ENCODE measurements around the gene FXYD5. TPM values are rescaled to one million over a fixed set of nuclear protein-coding genes. Genes with fewer than 3 reads are reported as not detected.

FXYD5 gene
- total and polyA plus RNA-seq, 2 donors (not counting 1 experiment from before 2014, with no cell fraction given), result 19.8 to 100 TPM

DNA sequence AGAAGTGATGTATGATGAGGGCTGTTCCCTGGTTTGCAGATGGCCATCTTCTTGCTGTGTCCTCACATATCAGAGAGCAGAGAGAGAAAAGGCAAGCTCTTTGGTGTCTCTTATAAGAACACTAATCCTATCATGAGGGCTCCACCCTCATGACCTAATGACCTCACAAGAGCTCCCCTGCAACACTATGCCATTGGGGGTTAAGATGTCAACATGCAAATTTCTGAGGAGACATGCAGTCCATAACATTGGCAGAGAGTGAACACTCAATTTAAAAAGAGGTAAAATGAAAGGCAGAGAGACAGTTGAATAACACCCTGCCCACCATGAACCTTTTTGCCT is 63.1 kb downstream of the FXYD5 start:
- no peaks in the 10 kb centered on the region for H3K79me2 ChIP-seq (ENCODE audit: control insufficient read depth, insufficient read depth, low read length)
- no peak overlapping the region for H3K9ac ChIP-seq (ENCODE audit: insufficient read depth, low read length)
- no peaks in the 10 kb centered on the region for H4K20me1 ChIP-seq (ENCODE audit: control insufficient read depth, extremely low read depth, insufficient read depth, low read length)
- no peak overlapping the region for H3K4me3 ChIP-seq (replicated peaks in 1 of 4; ENCODE audit: control extremely low read depth in 1 of 4, insufficient read depth in 1 of 4, low read depth in 3 of 4, low read length in 4 of 4)
- DNase-seq (ENCODE audit: low read depth in 2 of 2), result no peak
- H2AFZ ChIP-seq (ENCODE audit: low read length), result no peak overlapping the region
- no peak overlapping the region for H3K27ac ChIP-seq (ENCODE audit: insufficient read depth, low read length)
- H3K4me2 ChIP-seq (ENCODE audit: extremely low read depth, insufficient read depth, low read length), result no peak overlapping the region
- H3K27me3 ChIP-seq (ENCODE audit: control insufficient read depth, insufficient read depth, low read length), result no peaks in the 10 kb centered on the region
- H3K36me3 ChIP-seq (ENCODE audit: control insufficient read depth, insufficient read depth, low read length), result no peaks in the 10 kb centered on the region
- H3K9me3 ChIP-seq (ENCODE audit: control insufficient read depth, insufficient read depth, low read depth, low read length), result no peaks in the 10 kb centered on the region
- peaks cover 8% of the 10 kb centered on the region for H3K4me1 ChIP-seq (ENCODE audit: control insufficient read depth, extremely low read depth, insufficient read depth, low read length)
- TF ChIP-seq, protein P1, sequence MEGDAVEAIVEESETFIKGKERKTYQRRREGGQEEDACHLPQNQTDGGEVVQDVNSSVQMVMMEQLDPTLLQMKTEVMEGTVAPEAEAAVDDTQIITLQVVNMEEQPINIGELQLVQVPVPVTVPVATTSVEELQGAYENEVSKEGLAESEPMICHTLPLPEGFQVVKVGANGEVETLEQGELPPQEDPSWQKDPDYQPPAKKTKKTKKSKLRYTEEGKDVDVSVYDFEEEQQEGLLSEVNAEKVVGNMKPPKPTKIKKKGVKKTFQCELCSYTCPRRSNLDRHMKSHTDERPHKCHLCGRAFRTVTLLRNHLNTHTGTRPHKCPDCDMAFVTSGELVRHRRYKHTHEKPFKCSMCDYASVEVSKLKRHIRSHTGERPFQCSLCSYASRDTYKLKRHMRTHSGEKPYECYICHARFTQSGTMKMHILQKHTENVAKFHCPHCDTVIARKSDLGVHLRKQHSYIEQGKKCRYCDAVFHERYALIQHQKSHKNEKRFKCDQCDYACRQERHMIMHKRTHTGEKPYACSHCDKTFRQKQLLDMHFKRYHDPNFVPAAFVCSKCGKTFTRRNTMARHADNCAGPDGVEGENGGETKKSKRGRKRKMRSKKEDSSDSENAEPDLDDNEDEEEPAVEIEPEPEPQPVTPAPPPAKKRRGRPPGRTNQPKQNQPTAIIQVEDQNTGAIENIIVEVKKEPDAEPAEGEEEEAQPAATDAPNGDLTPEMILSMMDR (conservative IDR thresholded peaks at IDR 0.05 in 1 of 2, IDR thresholded peaks at IDR 0.05 in 1 of 2; ENCODE audit: low read depth in 1 of 2, low read length in 2 of 2), result no peak
- no peak for TF ChIP-seq EZH2 (IDR thresholded peaks at IDR 0.05; ENCODE audit: low read length, missing control alignments)

DNA sequence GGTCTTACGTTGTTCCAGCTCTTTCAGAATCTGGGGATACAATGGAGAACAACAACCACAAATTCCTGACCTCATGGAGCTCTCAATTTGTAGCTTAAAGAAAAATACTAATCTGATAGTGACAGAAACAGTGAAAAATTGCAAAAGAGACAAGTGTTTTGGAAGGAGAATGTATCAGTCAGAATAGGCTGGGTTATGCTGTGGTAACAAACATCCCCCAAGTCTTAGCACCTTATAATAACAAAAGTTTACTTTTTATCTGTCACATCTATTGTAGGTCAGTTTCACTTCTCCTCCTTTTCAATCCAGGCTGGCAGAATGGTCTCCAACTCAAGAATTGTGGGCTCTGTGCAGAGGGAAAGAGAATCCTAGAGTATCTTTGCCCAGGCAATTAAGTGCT is 64.5 kb downstream of the FXYD5 start:
- no peak overlapping the region for H3K4me2 ChIP-seq (ENCODE audit: extremely low read depth, insufficient read depth, low read length)
- no peaks in the 10 kb centered on the region for H3K36me3 ChIP-seq (ENCODE audit: control insufficient read depth, insufficient read depth, low read length)
- TF ChIP-seq, protein P1 (conservative IDR thresholded peaks at IDR 0.05 in 1 of 2, IDR thresholded peaks at IDR 0.05 in 1 of 2; ENCODE audit: low read depth in 1 of 2, low read length in 2 of 2), result no peak
- TF ChIP-seq EZH2 (IDR thresholded peaks at IDR 0.05; ENCODE audit: low read length, missing control alignments), result no peak
- H3K9me3 ChIP-seq (ENCODE audit: control insufficient read depth, insufficient read depth, low read depth, low read length), result no peaks in the 10 kb centered on the region
- H3K4me1 ChIP-seq (ENCODE audit: control insufficient read depth, extremely low read depth, insufficient read depth, low read length), result peaks cover 5% of the 10 kb centered on the region
- no peak overlapping the region for H3K27ac ChIP-seq (ENCODE audit: insufficient read depth, low read length)
- no peaks in the 10 kb centered on the region for H3K79me2 ChIP-seq (ENCODE audit: control insufficient read depth, insufficient read depth, low read length)
- DNase-seq (ENCODE audit: low read depth in 2 of 2), result no peak
- H3K4me3 ChIP-seq (replicated peaks in 1 of 4; ENCODE audit: control extremely low read depth in 1 of 4, insufficient read depth in 1 of 4, low read depth in 3 of 4, low read length in 4 of 4), result no peak overlapping the region
- no peak overlapping the region for H2AFZ ChIP-seq (ENCODE audit: low read length)
- H3K9ac ChIP-seq (ENCODE audit: insufficient read depth, low read length), result no peak overlapping the region
- H3K27me3 ChIP-seq (ENCODE audit: control insufficient read depth, insufficient read depth, low read length), result no peaks in the 10 kb centered on the region
- no peaks in the 10 kb centered on the region for H4K20me1 ChIP-seq (ENCODE audit: control insufficient read depth, extremely low read depth, insufficient read depth, low read length)

Other genes starting within 250 kb of the FXYD5 start
- gene ZNF30, start 227.8 kb upstream of the FXYD5 start, total RNA-seq, result 3.1 and 4.3 TPM in 2 replicates
- 2.0 and 2.7 TPM in 2 replicates for gene ZNF30, start 227.8 kb upstream of the FXYD5 start, polyA plus RNA-seq
- gene ZNF792, start 190.5 kb upstream of the FXYD5 start, total RNA-seq, result 3.3 and 5.0 TPM in 2 replicates
- 1.6 and 1.7 TPM in 2 replicates for gene ZNF792, start 190.5 kb upstream of the FXYD5 start, polyA plus RNA-seq
- gene GRAMD1A, start 154.4 kb upstream of the FXYD5 start, total RNA-seq, result 22.3 and 24.4 TPM in 2 replicates
- 21.4 and 29.0 TPM in 2 replicates for gene GRAMD1A, start 154.4 kb upstream of the FXYD5 start, polyA plus RNA-seq
- gene SCN1B, start 124.3 kb upstream of the FXYD5 start, total RNA-seq, result 14.1 and 14.5 TPM in 2 replicates
- gene SCN1B, start 124.3 kb upstream of the FXYD5 start, polyA plus RNA-seq, result 11.0 and 17.5 TPM in 2 replicates
- gene HPN, start 113.0 kb upstream of the FXYD5 start, total RNA-seq, result 0.33 and 0.51 TPM in 2 replicates
- not detected in 2 replicates for gene HPN, start 113.0 kb upstream of the FXYD5 start, polyA plus RNA-seq
- not detected in 2 replicates for gene FXYD3, start 38.9 kb upstream of the FXYD5 start, total RNA-seq
- gene FXYD3, start 38.9 kb upstream of the FXYD5 start, polyA plus RNA-seq, result 0.06 TPM in 1 of 2 replicates, not detected in the other
- gene LGI4, start 19.7 kb upstream of the FXYD5 start, total RNA-seq, result 0.17 and 0.26 TPM in 2 replicates
- 0.02 and 0.19 TPM in 2 replicates for gene LGI4, start 19.7 kb upstream of the FXYD5 start, polyA plus RNA-seq
- gene FXYD1, start 15.9 kb upstream of the FXYD5 start, total RNA-seq, result 4.5 and 11.3 TPM in 2 replicates
- 3.6 and 7.5 TPM in 2 replicates for gene FXYD1, start 15.9 kb upstream of the FXYD5 start, polyA plus RNA-seq
- gene FXYD7, start 11.5 kb upstream of the FXYD5 start, total RNA-seq, result not detected in 2 replicates
- gene FXYD7, start 11.5 kb upstream of the FXYD5 start, polyA plus RNA-seq, result not detected in 2 replicates
- gene FAM187B, start 74.0 kb downstream of the FXYD5 start, total RNA-seq, result not detected in 2 replicates
- not detected in 2 replicates for gene FAM187B, start 74.0 kb downstream of the FXYD5 start, polyA plus RNA-seq
- gene LSR, start 94.3 kb downstream of the FXYD5 start, total RNA-seq, result 0.26 and 0.33 TPM in 2 replicates
- 0.29 and 0.31 TPM in 2 replicates for gene LSR, start 94.3 kb downstream of the FXYD5 start, polyA plus RNA-seq
- 42.1 and 53.8 TPM in 2 replicates for gene USF2, start 114.2 kb downstream of the FXYD5 start, total RNA-seq
- gene USF2, start 114.2 kb downstream of the FXYD5 start, polyA plus RNA-seq, result 74.9 and 105 TPM in 2 replicates
- not detected in 2 replicates for gene HAMP, start 127.8 kb downstream of the FXYD5 start, total RNA-seq
- not detected in 2 replicates for gene HAMP, start 127.8 kb downstream of the FXYD5 start, polyA plus RNA-seq
- 0.50 TPM in 1 of 2 replicates, not detected in the other for gene MAG, start 137.4 kb downstream of the FXYD5 start, total RNA-seq
- gene MAG, start 137.4 kb downstream of the FXYD5 start, polyA plus RNA-seq, result 0.10 TPM in 1 of 2 replicates, not detected in the other
- 1.2 TPM in 1 of 2 replicates, not detected in the other for gene CD22, start 174.5 kb downstream of the FXYD5 start, total RNA-seq
- 0.15 and 0.95 TPM in 2 replicates for gene CD22, start 174.5 kb downstream of the FXYD5 start, polyA plus RNA-seq
- gene FFAR1, start 193.2 kb downstream of the FXYD5 start, total RNA-seq, result not detected in 2 replicates
- not detected in 2 replicates for gene FFAR1, start 193.2 kb downstream of the FXYD5 start, polyA plus RNA-seq
- not detected in 2 replicates for gene FFAR3, start 203.7 kb downstream of the FXYD5 start, total RNA-seq
- gene FFAR3, start 203.7 kb downstream of the FXYD5 start, polyA plus RNA-seq, result not detected in 2 replicates
- not detected in 2 replicates for gene GPR42, start 216.3 kb downstream of the FXYD5 start, total RNA-seq
- gene GPR42, start 216.3 kb downstream of the FXYD5 start, polyA plus RNA-seq, result not detected in 2 replicates

Measured in fibroblast of lung (primary cell).